ENCODE results near the gene MIGA1.
"Not testable (repeated sequence)": the region's sequence is repeated elsewhere in the genome, so short reads cannot be mapped to it uniquely, and the experiment has no call there.

Gene MIGA1

GRCh38 chr1:77779529-77780281, at the start of gene MIGA1:
Gene MIGA1, plus strand, starts transcription at chr1:77779649. Its CDS starts 3,604 bp downstream, at chr1:77783253.
- peak; percentile 94 for DNase-seq

GRCh38 chr1:77732090-77732489, 47.4 kb upstream of the MIGA1 start:
- DNase-seq = no peak

- DNase-seq = no peak
Observed at GRCh38 chr1:77739235-77739634, 40.2 kb upstream of the MIGA1 start.

GRCh38 chr1:77741316-77741715, 38.1 kb upstream of the MIGA1 start:
- no peak for DNase-seq

- no peak for DNase-seq
Observed at GRCh38 chr1:77742011-77742555, 37.4 kb upstream of the MIGA1 start.

GRCh38 chr1:77744576-77744975, 34.9 kb upstream of the MIGA1 start:
- no peak for DNase-seq

GRCh38 chr1:77749489-77749888, 30.0 kb upstream of the MIGA1 start:
- DNase-seq = not testable (repeated sequence)

- no peak for DNase-seq
Observed at GRCh38 chr1:77756052-77756754, 23.2 kb upstream of the MIGA1 start.

GRCh38 chr1:77757066-77757584, 22.3 kb upstream of the MIGA1 start:
- DNase-seq = no peak

GRCh38 chr1:77757603-77758002, 21.8 kb upstream of the MIGA1 start:
- no peak for DNase-seq

- peak; percentile 64 for DNase-seq
Observed at GRCh38 chr1:77759071-77760028, 20.1 kb upstream of the MIGA1 start, which contains the start of gene USP33. Gene USP33, minus strand, starts transcription at chr1:77759852. Its CDS starts 18,155 bp downstream, at chr1:77741697.

- no peak for DNase-seq
Observed at GRCh38 chr1:77762072-77762476, 17.4 kb upstream of the MIGA1 start.

- DNase-seq = no peak
Observed at GRCh38 chr1:77768006-77768405, 11.4 kb upstream of the MIGA1 start.

GRCh38 chr1:77776007-77776700, 3.3 kb upstream of the MIGA1 start:
- DNase-seq = no peak

GRCh38 chr1:77781683-77782082, 2.2 kb downstream of the MIGA1 start:
- no peak for DNase-seq

- no peak for DNase-seq
Observed at GRCh38 chr1:77783141-77783540, 3.7 kb downstream of the MIGA1 start.

GRCh38 chr1:77786093-77786741, 6.8 kb downstream of the MIGA1 start:
- not testable (repeated sequence) for DNase-seq

- DNase-seq = no peak
Observed at GRCh38 chr1:77794550-77794949, 15.1 kb downstream of the MIGA1 start.

- DNase-seq = no peak
Observed at GRCh38 chr1:77796695-77797405, 17.4 kb downstream of the MIGA1 start.

GRCh38 chr1:77797991-77798390, 18.5 kb downstream of the MIGA1 start:
- DNase-seq = no peak

GRCh38 chr1:77802026-77802425, 22.6 kb downstream of the MIGA1 start:
- no peak for DNase-seq

Data from DMS79 treated with DMSO at 0.1 percent for 48 hours (cell line).